Measurements from ENCODE around the gene LELP1. TPM values are rescaled to one million over a fixed set of nuclear protein-coding genes. Genes with fewer than 3 reads are reported as not detected.
"Not testable (repeated sequence)": the region's sequence is repeated elsewhere in the genome, so short reads cannot be mapped to it uniquely, and the experiment has no call there.

Gene LELP1
- total RNA-seq, 8 experiments from 2014 or later: 0.50 to 2.0 (median 1.0) TPM; not detected in 5

- Histone ChIP-seq H3K4me1 (replicated peaks in 1 of 2) (no peaks in the 10 kb centered on the region), H3K27ac (no peak overlapping the region), H3K4me3 (no peak overlapping the region)
- 0 to 56% (median 38%) methylated on average over 2 to 7 of the region's 7 CpGs; no CpG with 5 or more reads in 4 of the 10 experiments for WGBS, 10 experiments
- in situ Hi-C loops (cut with MboI; ENCODE audit: low pct_unique_long_range_greater_than_20kb in 2 of 9, low sequenced_read_pairs in 9 of 9, unreplicated experiment in 9 of 9): loop anchor here in 1 of 9 experiments (25.0 kb wide), 1 partner anchor 298 kb away; the partner anchor contains the start of gene IVL
- no peak for ATAC-seq (replicated peaks in 6 of 8)
Observed at GRCh38 chr1:153210206-153210605, 7.0 kb downstream of the LELP1 start.

DNA sequence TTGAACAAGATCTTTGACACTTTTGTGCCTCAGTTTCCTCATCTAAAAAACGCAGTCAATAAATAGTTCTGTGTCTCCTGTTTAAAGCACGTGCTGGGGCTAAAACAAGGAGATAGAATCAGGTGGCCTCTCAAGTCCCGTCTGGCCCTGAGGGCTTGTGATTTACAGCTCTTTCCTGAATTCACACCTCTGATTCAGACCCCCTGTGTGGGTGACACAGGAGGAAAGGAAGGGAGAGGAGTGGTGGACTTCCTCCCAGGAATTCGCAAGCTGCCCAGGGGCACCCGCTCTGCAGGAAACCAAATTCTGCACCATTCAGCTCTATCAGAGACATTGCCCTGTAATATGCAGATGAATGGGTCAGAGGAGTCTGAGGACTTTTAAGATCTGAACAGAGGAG is 9.0 kb downstream of the LELP1 start:
- ATAC-seq (replicated peaks in 6 of 8): no peak
- in situ Hi-C loops (cut with MboI; ENCODE audit: low pct_unique_long_range_greater_than_20kb in 2 of 9, low sequenced_read_pairs in 9 of 9, unreplicated experiment in 9 of 9): loop anchor here in 1 of 9 experiments (25.0 kb wide), 1 partner anchor 300 kb away; the partner anchor contains the start of gene IVL
- no peaks in the 10 kb centered on the region for H3K4me1 ChIP-seq (replicated peaks in 1 of 2)
- H3K27ac ChIP-seq: no peak overlapping the region
- no peak overlapping the region for H3K4me3 ChIP-seq
- 0 to 83% (median 41%) methylated on average over 1 to 5 of the region's 5 CpGs; no CpG with 5 or more reads in 2 of the 10 experiments for WGBS, 10 experiments

DNA sequence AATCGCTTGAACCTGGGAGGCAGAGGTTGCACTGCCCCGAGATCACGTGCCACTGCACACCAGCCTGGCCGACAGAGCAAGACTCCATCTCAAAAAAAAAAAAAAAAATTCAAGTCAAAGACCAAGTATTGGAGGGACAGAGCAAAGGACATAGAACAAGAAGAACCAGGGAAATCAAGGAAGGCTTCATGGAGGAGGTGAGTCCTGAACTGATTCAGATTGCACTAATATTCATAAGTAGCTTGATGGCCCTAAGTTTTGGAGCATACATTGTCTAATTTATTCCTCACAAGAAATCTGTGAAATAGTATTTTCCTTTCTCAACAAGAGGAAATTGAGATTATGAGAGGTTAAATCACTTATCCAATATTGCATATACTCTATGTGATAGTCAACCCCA is 10.3 kb downstream of the LELP1 start:
- H3K4me3 ChIP-seq: no peak overlapping the region
- H3K4me1 ChIP-seq (replicated peaks in 1 of 2): no peaks in the 10 kb centered on the region
- no peak overlapping the region for H3K27ac ChIP-seq
- WGBS, 10 experiments: 70 to 97% (median 87%) methylated on average over 1 to 4 of the region's 4 CpGs; no CpG with 5 or more reads in 2 of the 10 experiments
- in situ Hi-C loops (cut with MboI; ENCODE audit: low pct_unique_long_range_greater_than_20kb in 2 of 9, low sequenced_read_pairs in 9 of 9, unreplicated experiment in 9 of 9): loop anchor here in 1 of 9 experiments (25.0 kb wide), 1 partner anchor 301 kb away; the partner anchor contains the start of gene IVL
- no peak for ATAC-seq (replicated peaks in 6 of 8)

GRCh38 chr1:153217212-153217611 is 14.0 kb downstream of the LELP1 start, which contains the start of gene PRR9:
TSS of gene PRR9 (plus strand) at chr1:153217584. CDS start at chr1:153218145, 561 bp downstream.
- Histone ChIP-seq H3K4me1 (replicated peaks in 1 of 2) (no peaks in the 10 kb centered on the region), H3K4me3 (no peak within 1 kb of the TSS), H3K27ac (no peak within 1 kb of the TSS)
- in situ Hi-C loops (cut with MboI; ENCODE audit: low pct_unique_long_range_greater_than_20kb in 2 of 9, low sequenced_read_pairs in 9 of 9, unreplicated experiment in 9 of 9): loop anchor here in 1 of 9 experiments (25.0 kb wide), 1 partner anchor 305 kb away; the partner anchor contains the start of gene IVL
- ATAC-seq (replicated peaks in 6 of 8): peak in 1 of 8 experiments; percentile 31
- 0 to 90% (median 59%) methylated on average over 1 to 3 of the region's 3 CpGs; no CpG with 5 or more reads in 2 of the 10 experiments for WGBS, 10 experiments

- in situ Hi-C loops (cut with MboI; ENCODE audit: low pct_unique_long_range_greater_than_20kb in 2 of 9, low sequenced_read_pairs in 9 of 9, unreplicated experiment in 9 of 9): loop anchor here in 1 of 9 experiments (25.0 kb wide), 1 partner anchor 306 kb away; the partner anchor contains the start of gene IVL
- no peak for ATAC-seq (replicated peaks in 6 of 8)
- Histone ChIP-seq H3K4me3 (no peak overlapping the region), H3K27ac (no peak overlapping the region), H3K4me1 (replicated peaks in 1 of 2) (no peaks in the 10 kb centered on the region)
- WGBS, 10 experiments: 0 to 26% (median 13%) methylated on average over 1 to 2 of the region's 2 CpGs; no CpG with 5 or more reads in 1 of the 10 experiments
Observed at GRCh38 chr1:153217744-153218416, 14.7 kb downstream of the LELP1 start.

DNA sequence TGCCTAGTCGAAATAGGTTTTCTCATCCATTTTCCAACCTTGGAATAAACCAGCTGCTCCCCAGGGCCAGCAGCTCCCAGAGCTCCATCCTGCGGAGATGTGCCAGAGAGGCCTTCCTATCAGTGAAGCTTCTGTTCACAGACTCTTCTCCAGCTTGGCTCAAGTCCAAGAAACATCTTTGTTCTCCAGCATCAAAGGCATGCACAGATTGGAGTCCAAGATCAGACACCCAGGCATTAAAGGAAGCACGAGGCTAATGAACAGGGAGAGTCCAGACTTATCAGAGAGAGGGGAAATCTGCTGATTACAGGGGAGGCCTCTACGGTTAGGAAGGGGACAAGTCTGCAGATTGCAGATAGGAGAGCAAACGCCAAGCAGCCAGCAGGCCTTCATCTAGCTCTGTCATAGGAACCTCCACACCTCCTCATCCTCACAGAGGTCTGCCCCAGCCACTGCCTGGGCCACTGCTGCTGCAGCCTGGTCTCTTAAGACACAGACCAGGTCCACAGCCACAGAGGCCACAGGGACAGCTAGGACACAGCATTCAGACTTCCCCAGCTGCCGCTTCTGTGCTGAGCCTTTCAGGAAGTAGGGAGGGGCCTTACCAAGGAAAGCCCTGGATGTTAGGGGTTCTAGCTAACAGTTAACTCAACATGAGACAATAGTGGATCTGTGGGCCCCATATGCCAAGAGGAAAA is 17.5 kb downstream of the LELP1 start:
- no peak for ATAC-seq (replicated peaks in 6 of 8)
- no peaks in the 10 kb centered on the region for H3K4me1 ChIP-seq (replicated peaks in 1 of 2)
- H3K4me3 ChIP-seq: no peak overlapping the region
- WGBS, 10 experiments: 0 to 100% (median 43%) methylated on average over 1 to 6 of the region's 6 CpGs; no CpG with 5 or more reads in 2 of the 10 experiments
- in situ Hi-C loops (cut with MboI; ENCODE audit: low pct_unique_long_range_greater_than_20kb in 2 of 9, low sequenced_read_pairs in 9 of 9, unreplicated experiment in 9 of 9): loop anchor here in 1 of 9 experiments (25.0 kb wide), 1 partner anchor 308 kb away; the partner anchor contains the start of gene IVL
- H3K27ac ChIP-seq: no peak overlapping the region

- H3K4me1 ChIP-seq (replicated peaks in 1 of 2); H3K27ac ChIP-seq; H3K4me3 ChIP-seq: not testable (repeated sequence)
- ATAC-seq (replicated peaks in 6 of 8): peak in 7 of 8 experiments; percentile 45 to 99 (median 85)
- WGBS, 10 experiments: 25 to 82% (median 62%) methylated on average over 3 to 13 of the region's 16 CpGs; no CpG with 5 or more reads in 1 of the 10 experiments
- in situ Hi-C loops (cut with MboI; ENCODE audit: low pct_unique_long_range_greater_than_20kb in 2 of 9, low sequenced_read_pairs in 9 of 9, unreplicated experiment in 9 of 9): loop anchor here in 1 of 9 experiments (25.0 kb wide), 1 partner anchor 311 kb away; the partner anchor contains the start of gene IVL
Observed at GRCh38 chr1:153223040-153223891, 20.0 kb downstream of the LELP1 start.

DNA sequence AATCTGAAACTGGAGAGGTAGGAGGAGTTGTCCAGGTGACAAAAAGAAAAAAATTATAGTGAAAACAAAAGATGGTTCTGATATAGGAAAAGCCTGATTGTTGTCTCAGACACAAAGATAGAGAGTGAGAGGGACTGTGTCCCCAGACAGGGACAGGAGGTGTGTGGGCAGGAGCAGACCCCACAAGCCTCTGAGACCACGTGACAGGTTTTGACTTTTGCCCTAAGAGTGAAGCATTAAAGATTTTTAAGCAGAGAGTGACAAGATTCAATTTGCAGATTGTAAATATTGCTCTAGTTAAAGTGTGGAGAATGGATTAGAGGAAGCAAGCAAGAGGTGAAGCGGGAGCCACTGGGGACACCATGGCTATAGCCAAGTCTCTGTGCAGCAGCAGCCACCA is 24.6 kb downstream of the LELP1 start:
- Histone ChIP-seq H3K27ac (no peak overlapping the region), H3K4me1 (replicated peaks in 1 of 2) (no peaks in the 10 kb centered on the region), H3K4me3 (no peak overlapping the region)
- in situ Hi-C loops (cut with MboI; ENCODE audit: low pct_unique_long_range_greater_than_20kb in 2 of 9, low sequenced_read_pairs in 9 of 9, unreplicated experiment in 9 of 9): no loop called here
- WGBS, 10 experiments: 0 to 91% (median 50%) methylated on average over 1 to 2 of the region's 2 CpGs; no CpG with 5 or more reads in 2 of the 10 experiments
- no peak for ATAC-seq (replicated peaks in 6 of 8)

DNA sequence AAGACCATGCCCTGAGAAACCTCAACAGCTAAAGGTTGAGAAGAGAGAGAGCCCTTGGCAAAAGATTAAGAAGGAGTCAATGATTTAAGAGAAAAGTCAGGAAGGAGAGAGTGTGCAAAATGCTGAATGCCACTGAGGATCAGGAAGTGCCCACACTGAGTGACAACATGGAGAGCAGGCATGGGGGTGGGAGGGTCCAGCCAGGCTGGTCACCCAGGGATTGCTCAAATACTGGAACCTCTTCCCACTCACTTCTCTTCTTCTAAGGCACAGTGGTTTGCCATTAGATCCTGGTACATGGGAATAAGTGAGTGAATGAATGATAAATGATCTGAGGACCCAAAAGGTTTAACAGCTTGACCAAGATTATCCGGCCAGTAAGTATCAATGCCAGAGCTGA is 25.3 kb downstream of the LELP1 start:
- Histone ChIP-seq H3K4me1 (replicated peaks in 1 of 2) (no peaks in the 10 kb centered on the region), H3K4me3 (no peak overlapping the region), H3K27ac (no peak overlapping the region)
- WGBS, 10 experiments: 33 to 91% (median 70%) methylated on average over 1 of the region's 1 CpG; no CpG with 5 or more reads in 4 of the 10 experiments
- ATAC-seq (replicated peaks in 6 of 8): no peak
- in situ Hi-C loops (cut with MboI; ENCODE audit: low pct_unique_long_range_greater_than_20kb in 2 of 9, low sequenced_read_pairs in 9 of 9, unreplicated experiment in 9 of 9): no loop called here

GRCh38 chr1:153229076-153229829 is 26.0 kb downstream of the LELP1 start:
- ATAC-seq (replicated peaks in 6 of 8): peak in 3 of 8 experiments; percentile 16 to 88 (median 64)
- WGBS, 10 experiments: 0 to 72% (median 40%) methylated on average over 1 to 8 of the region's 12 CpGs; no CpG with 5 or more reads in 3 of the 10 experiments
- in situ Hi-C loops (cut with MboI; ENCODE audit: low pct_unique_long_range_greater_than_20kb in 2 of 9, low sequenced_read_pairs in 9 of 9, unreplicated experiment in 9 of 9); H3K4me3 ChIP-seq; H3K4me1 ChIP-seq (replicated peaks in 1 of 2); H3K27ac ChIP-seq: not testable (repeated sequence)

DNA sequence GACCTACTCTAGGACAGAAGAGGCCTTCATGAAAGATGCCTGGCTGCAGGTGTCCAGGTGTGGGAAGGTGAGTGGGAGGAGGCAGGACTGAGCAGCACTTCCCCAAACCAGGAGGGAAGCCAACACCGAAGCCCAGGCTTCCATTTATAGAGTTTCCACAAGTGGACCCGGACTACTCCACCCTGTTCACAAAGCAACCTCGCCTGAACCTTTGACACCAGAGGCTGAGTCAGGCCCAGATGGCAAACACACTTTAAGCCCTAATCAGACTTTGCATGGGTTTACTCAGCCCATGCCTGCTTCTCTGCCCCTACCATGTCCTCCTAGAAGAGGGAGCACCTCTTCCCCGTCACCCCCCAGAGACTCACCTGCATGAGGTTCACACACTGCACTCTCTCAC is 28.1 kb downstream of the LELP1 start:
- 21 to 86% (median 54%) methylated on average over 1 to 4 of the region's 4 CpGs; no CpG with 5 or more reads in 3 of the 10 experiments for WGBS, 10 experiments
- no peak overlapping the region for H3K4me3 ChIP-seq
- no peak overlapping the region for H3K27ac ChIP-seq
- no peaks in the 10 kb centered on the region for H3K4me1 ChIP-seq (replicated peaks in 1 of 2)
- ATAC-seq (replicated peaks in 6 of 8): peak in 2 of 8 experiments; percentile 78 to 92
- in situ Hi-C loops (cut with MboI; ENCODE audit: low pct_unique_long_range_greater_than_20kb in 2 of 9, low sequenced_read_pairs in 9 of 9, unreplicated experiment in 9 of 9): no loop called here

- ATAC-seq (replicated peaks in 6 of 8): no peak
- WGBS, 10 experiments: 0 to 73% (median 50%) methylated on average over 1 to 2 of the region's 2 CpGs; no CpG with 5 or more reads in 4 of the 10 experiments
- no peak overlapping the region for H3K27ac ChIP-seq
- H3K4me3 ChIP-seq: no peak overlapping the region
- in situ Hi-C loops (cut with MboI; ENCODE audit: low pct_unique_long_range_greater_than_20kb in 2 of 9, low sequenced_read_pairs in 9 of 9, unreplicated experiment in 9 of 9): no loop called here
- no peaks in the 10 kb centered on the region for H3K4me1 ChIP-seq (replicated peaks in 1 of 2)
Observed at GRCh38 chr1:153231785-153232184, 28.6 kb downstream of the LELP1 start.
